H1 (cell line): ENCODE data around the gene LAMC1. TPM values are rescaled to one million over a fixed set of nuclear protein-coding genes. Genes with fewer than 3 reads are reported as not detected.

ENCODE experiments used
- CTCF ChIA-PET: fragments of 300-600 bp; sonication (Branson Sonifier 250); formaldehyde crosslinking; loops from one replicate; lab custom pipeline; 2021; ENCODE audit not compliant: partially characterized antibody; lab: Charles Lee
- POLR2A ChIA-PET: fragments of 300-600 bp; sonication (Branson Sonifier 250); formaldehyde crosslinking; loops from one replicate; lab custom pipeline; 2021; ENCODE audit warnings: inconsistent platforms; ENCODE audit not compliant: partially characterized antibody; lab: Charles Lee
- DNase-seq, 2 experiments: peaks; one replicate each; pipeline versions ENCODE4 v3.0.0 to v3.0.0-alpha.2; 2010 to 2022; ENCODE audit warnings: low spot score in 2 of 2, low read depth in 1 of 2, mixed read lengths in 1 of 2
- FAIRE-seq: peaks from 2 replicates; lab custom pipeline; 2011; peaks lifted over from hg19 to GRCh38; lab: Jason Lieb, UNC
- H2AFZ ChIP-seq: 2 replicates; pipeline ENCODE4 v1.8.1; 2012; ENCODE audit warnings: low read length, inconsistent platforms
- H2AK5ac ChIP-seq: 2 replicates; pipeline ENCODE4 v1.6.1; 2013; ENCODE audit warnings: low read depth, low read length
- H2BK120ac ChIP-seq: replicated peaks from 2 replicates; pipeline ENCODE3; 2013; ENCODE audit warnings: low read depth, low read length, inconsistent platforms
- H2BK12ac ChIP-seq: 2 replicates; pipeline ENCODE4 v1.6.1; 2013; ENCODE audit warnings: low read depth, low read length
- H2BK15ac ChIP-seq: 2 replicates; pipeline ENCODE4 v1.6.1; 2013; ENCODE audit warnings: low read length
- H2BK20ac ChIP-seq: 2 replicates; pipeline ENCODE4 v1.6.1; 2013; ENCODE audit warnings: low read length
- H2BK5ac ChIP-seq: 2 replicates; pipeline ENCODE4 v1.6.1; 2013; ENCODE audit warnings: low read depth, low read length
- H3K14ac ChIP-seq: 2 replicates; pipeline ENCODE4 v1.6.1; 2013; ENCODE audit warnings: inconsistent platforms; ENCODE audit not compliant: insufficient read length
- H3K18ac ChIP-seq: 2 replicates; pipeline ENCODE4 v1.6.1; 2013; ENCODE audit warnings: low read length; ENCODE audit errors: extremely low read depth
- H3K23ac ChIP-seq: 2 replicates; pipeline ENCODE4 v1.6.1; 2013; ENCODE audit warnings: inconsistent platforms; ENCODE audit not compliant: insufficient read length
- H3K23me2 ChIP-seq: 2 replicates; pipeline ENCODE4 v1.6.1; 2013; ENCODE audit warnings: low read depth, low read length
- H3K27ac ChIP-seq: 2 replicates; pipeline ENCODE4 v1.6.1; 2011; ENCODE audit warnings: low read depth, low read length, inconsistent platforms
- H3K27me3 ChIP-seq, 4 experiments: replicated peaks in 1 of 4; 1 replicate in 1 of 4; 2 replicates in 3 of 4; pipeline versions ENCODE4 v1.6.1 to v1.8.1; 2011 to 2013; ENCODE audit warnings: low read length in 3 of 4, mild to moderate bottlenecking in 3 of 4, inconsistent platforms in 2 of 4, mixed read lengths in 2 of 4, moderate library complexity in 1 of 4; ENCODE audit not compliant: control insufficient read depth in 3 of 4, insufficient read depth in 3 of 4; ENCODE audit errors: extremely low read depth in 1 of 4
- H3K36me3 ChIP-seq, 4 experiments: 2 replicates each; pipeline versions ENCODE4 v1.6.1 to v1.8.1; 2011 to 2013; ENCODE audit warnings: mild to moderate bottlenecking in 4 of 4, low read length in 3 of 4, moderate library complexity in 2 of 4, control low read depth in 1 of 4, inconsistent platforms in 1 of 4; ENCODE audit not compliant: insufficient read depth in 4 of 4, control insufficient read depth in 2 of 4
- H3K4ac ChIP-seq: replicated peaks from 2 replicates; pipeline ENCODE3; 2013; ENCODE audit warnings: low read length, low read depth, mixed read lengths, inconsistent platforms; ENCODE audit not compliant: insufficient read length
- H3K4me1 ChIP-seq, 4 experiments: replicated peaks in 1 of 4; 1 replicate in 1 of 4; 2 replicates in 3 of 4; pipeline versions ENCODE4 v1.6.1 to v1.8.1; 2011 to 2013; ENCODE audit warnings: low read length in 3 of 4, inconsistent platforms in 2 of 4, mixed read lengths in 1 of 4; ENCODE audit not compliant: insufficient read depth in 4 of 4, control insufficient read depth in 3 of 4
- H3K4me2 ChIP-seq, 2 experiments: 2 replicates each; pipeline versions ENCODE4 v1.6.1 to v1.8.1; 2011 to 2013; ENCODE audit warnings: low read depth in 2 of 2, low read length in 2 of 2, control low read depth in 1 of 2, inconsistent platforms in 1 of 2, mild to moderate bottlenecking in 1 of 2; ENCODE audit not compliant: insufficient read depth in 1 of 2
- H3K4me3 ChIP-seq, 4 experiments: fragments of 200-600, 300-600 bp in 1 of 4; sonication (generic), shearing (Covaris generic), sonication (Bioruptor Twin) in 1 of 4; 2 replicates each; pipeline versions ENCODE4 v1.5.1 to v1.8.1; 2011 to 2016; ENCODE audit warnings: low read length in 4 of 4, low read depth in 3 of 4, control low read depth in 2 of 4, inconsistent platforms in 2 of 4, mild to moderate bottlenecking in 2 of 4, mixed read lengths in 1 of 4, moderate library complexity in 1 of 4; ENCODE audit not compliant: insufficient read depth in 2 of 4; ENCODE audit errors: extremely low read depth in 1 of 4
- H3K56ac ChIP-seq: replicated peaks from 2 replicates; pipeline ENCODE3; 2013; ENCODE audit warnings: low read depth, mild to moderate bottlenecking, mixed read lengths, low read length, inconsistent platforms; ENCODE audit not compliant: insufficient read length
- H3K79me1 ChIP-seq: 2 replicates; pipeline ENCODE4 v1.6.1; 2013; ENCODE audit warnings: low read depth, low read length, control low read depth
- H3K79me2 ChIP-seq, 2 experiments: 2 replicates each; pipeline versions ENCODE4 v1.6.1 to v1.8.1; 2012 to 2013; ENCODE audit warnings: low read length in 2 of 2, mild to moderate bottlenecking in 2 of 2, inconsistent platforms in 1 of 2; ENCODE audit not compliant: insufficient read depth in 2 of 2, control insufficient read depth in 1 of 2
- H3K9ac ChIP-seq, 4 experiments: replicated peaks in 1 of 4; 1 replicate in 1 of 4; 2 replicates in 3 of 4; pipeline versions ENCODE4 v1.6.1 to v1.8.1; 2011 to 2013; ENCODE audit warnings: low read depth in 3 of 4, low read length in 3 of 4, control low read depth in 2 of 4, mild to moderate bottlenecking in 2 of 4, moderate library complexity in 2 of 4, inconsistent platforms in 1 of 4; ENCODE audit errors: extremely low read depth in 1 of 4
- H3K9me3 ChIP-seq, 2 experiments: 2 replicates each; pipeline versions ENCODE4 v1.6.1 to v1.8.1; 2012 to 2013; ENCODE audit warnings: mild to moderate bottlenecking in 2 of 2, moderate library complexity in 2 of 2, control low read depth in 1 of 2, inconsistent platforms in 1 of 2, low read depth in 1 of 2, low read length in 1 of 2, mixed read lengths in 1 of 2; ENCODE audit not compliant: insufficient read depth in 2 of 2
- H4K20me1 ChIP-seq, 2 experiments: replicated peaks in 1 of 2; 2 replicates each; pipeline versions ENCODE3 to v1.8.1; 2011 to 2013; ENCODE audit warnings: inconsistent platforms in 2 of 2, low read length in 2 of 2, mild to moderate bottlenecking in 1 of 2; ENCODE audit not compliant: insufficient read depth in 2 of 2, control insufficient read depth in 1 of 2
- H4K5ac ChIP-seq: 2 replicates; pipeline ENCODE4 v1.6.1; 2013; ENCODE audit warnings: low read length, low read depth, mixed read lengths, inconsistent platforms; ENCODE audit not compliant: insufficient read length
- H4K8ac ChIP-seq: 2 replicates; pipeline ENCODE4 v1.8.0; 2013; ENCODE audit warnings: mild to moderate bottlenecking, moderate library complexity, low read length, inconsistent platforms; ENCODE audit not compliant: insufficient read depth; ENCODE audit errors: extremely low read depth
- H4K91ac ChIP-seq: replicated peaks from 2 replicates; pipeline ENCODE3; 2013; ENCODE audit warnings: low read length, mixed read lengths, inconsistent platforms; ENCODE audit not compliant: insufficient read length
- ATF2 ChIP-seq: IDR thresholded peaks from 2 replicates; pipeline ENCODE4 v1.6.1; 2012; ENCODE audit warnings: low read length, inconsistent platforms
- EGR1 ChIP-seq: IDR thresholded peaks from 2 replicates; pipeline ENCODE4 v1.6.1; 2011; ENCODE audit warnings: low read depth, low read length, borderline replicate concordance
- EP300 ChIP-seq, 2 experiments: IDR thresholded peaks; 1 replicate in 1 of 2; 2 replicates in 1 of 2; pipeline ENCODE4 v1.6.1; 2011 to 2012; ENCODE audit warnings: low read depth in 2 of 2, low read length in 2 of 2, mild to moderate bottlenecking in 2 of 2, borderline replicate concordance in 1 of 2, inconsistent platforms in 1 of 2, moderate library complexity in 1 of 2
- EZH2 ChIP-seq: fragments of 200-600 bp; sonication (generic); IDR thresholded peaks from 2 replicates; pipeline ENCODE4 v1.7.1; 2012; ENCODE audit warnings: low read depth, mild to moderate bottlenecking, moderate library complexity, low read length, inconsistent platforms; ENCODE audit not compliant: severe bottlenecking
- KDM1A ChIP-seq: fragments of 200-600, 300-600 bp; sonication (generic); IDR thresholded peaks from 2 replicates; pipeline ENCODE4 v1.7.1; 2016; ENCODE audit warnings: mild to moderate bottlenecking, low read length, borderline replicate concordance
- MAX ChIP-seq: IDR thresholded peaks from 2 replicates; pipeline ENCODE4 v1.6.1; 2012; ENCODE audit warnings: inconsistent platforms
- SAP30 ChIP-seq: fragments of 300-600 bp; sonication (generic); IDR thresholded peaks from 2 replicates; pipeline ENCODE4 v1.7.1; 2012; ENCODE audit warnings: low read length, moderate library complexity, mild to moderate bottlenecking, inconsistent platforms; ENCODE audit not compliant: insufficient read depth, insufficient replicate concordance
- WGBS, 2 experiments: shearing (Covaris generic) in 1 of 2; methylation state at CpG; one replicate each; pipeline versions ENCODE4 v1.1.6 to v1.1.7; 2013 to 2015; ENCODE audit warnings: low lambda C conversion rate in 2 of 2, mixed read lengths in 2 of 2, inconsistent platforms in 1 of 2, low coverage in 1 of 2, missing lambda C conversion rate in 1 of 2; ENCODE audit not compliant: insufficient replicate concordance in 2 of 2, insufficient coverage in 1 of 2, insufficient read length in 1 of 2; ENCODE audit errors: extremely low coverage in 1 of 2, missing lambda C conversion rate in 1 of 2; 5-methylcytosine and 5-hydroxymethylcytosine counted together
- polyA plus RNA-seq, 7 experiments: library from polyadenylated mRNA; depleted of rRNA in 3 of 7; stranded (reverse) in 5 of 7; unstranded in 2 of 7; fragments of >200 nt in 5 of 7; fragments of 200-250 nt in 2 of 7; gene quantifications; 1 replicate in 5 of 7; 2 replicates in 1 of 7; 4 replicates in 1 of 7; pipeline versions ENCODE4 v1.2.1 to v1.2.3, GENCODE V29; 2011 to 2013; ENCODE audit warnings: missing spikeins in 2 of 7, mixed read lengths in 2 of 7
- total RNA-seq: library from RNA; stranded (reverse); fragmentation: NEBNext Ultra II Directional; extraction: Animal tissue kit (Norgen Biotek cat#: 25700); gene quantifications from 2 replicates; pipeline ENCODE4 v1.2.1, GENCODE V29; 2021

The LAMC1 gene
- total and polyA plus RNA-seq, 2 of the 8 experiments (the other 6 are each of a cell fraction or from before 2014, with no cell fraction given): 47.6 to 90.3 TPM

GRCh38 chr1:183019139-183019740 lies 4.0 kb upstream of the LAMC1 start:
- CTCF ChIA-PET: interaction anchor here (0.7 to 3.2 kb wide), 8 partner anchors 9 to 64 kb away, joined by 3 to 22 read pairs (median 4); no protein-coding TSS in a partner anchor
- no peak for TF ChIP-seq SAP30
- TF ChIP-seq EGR1: no peak
- TF ChIP-seq KDM1A: no peak
- no peak for TF ChIP-seq ATF2
- no peak for TF ChIP-seq EP300 (IDR thresholded peaks at IDR 0.05; ENCODE audit: borderline replicate concordance in 1 of 2, low read depth in 2 of 2, low read length in 2 of 2)
- no peak for TF ChIP-seq MAX
- TF ChIP-seq EZH2: no peak

More at GRCh38 chr1:183019139-183019740, 4.0 kb upstream of the LAMC1 start:
- Histone ChIP-seq H2BK15ac (no peak overlapping the region), H3K56ac (no peak overlapping the region), H3K18ac (no peak overlapping the region), H4K91ac (no peak overlapping the region), H2AK5ac (no peak overlapping the region), H3K14ac (no peak overlapping the region), H2AFZ (no peak overlapping the region), H2BK20ac (no peak overlapping the region), H3K9ac (no peak overlapping the region), H4K20me1 (peaks cover 0 to under 1% of the 10 kb centered on the region in 2 experiments), H4K8ac (no peak overlapping the region), H3K23me2 (peaks cover 3% of the 10 kb centered on the region; the same call in 1 of the 2 replicates), H3K27ac (no peak overlapping the region), H3K79me1 (no peaks in the 10 kb centered on the region), H3K4me2 (no peak overlapping the region), H3K79me2 (no peaks in the 10 kb centered on the region), H3K9me3 (no peaks in the 10 kb centered on the region), H3K36me3 (no peaks in the 10 kb centered on the region), H3K4me1 (no peaks in the 10 kb centered on the region), H3K27me3 (no peaks in the 10 kb centered on the region), H2BK12ac (no peak overlapping the region), H3K4me3 (no peak overlapping the region), H2BK5ac (no peak overlapping the region), H2BK120ac (no peak overlapping the region), H3K23ac (no peak overlapping the region), H3K4ac (no peak overlapping the region), H4K5ac (no peak overlapping the region)
- POLR2A ChIA-PET: no interaction called here
- DNase-seq (no peak), FAIRE-seq (no peak)
- 90% methylated on average over 3 of the region's 3 CpGs; no CpG with 5 or more reads in 1 of the 2 experiments for WGBS, 2 experiments
